Measurements from ENCODE around the gene TRPV4.

Gene TRPV4

DNA sequence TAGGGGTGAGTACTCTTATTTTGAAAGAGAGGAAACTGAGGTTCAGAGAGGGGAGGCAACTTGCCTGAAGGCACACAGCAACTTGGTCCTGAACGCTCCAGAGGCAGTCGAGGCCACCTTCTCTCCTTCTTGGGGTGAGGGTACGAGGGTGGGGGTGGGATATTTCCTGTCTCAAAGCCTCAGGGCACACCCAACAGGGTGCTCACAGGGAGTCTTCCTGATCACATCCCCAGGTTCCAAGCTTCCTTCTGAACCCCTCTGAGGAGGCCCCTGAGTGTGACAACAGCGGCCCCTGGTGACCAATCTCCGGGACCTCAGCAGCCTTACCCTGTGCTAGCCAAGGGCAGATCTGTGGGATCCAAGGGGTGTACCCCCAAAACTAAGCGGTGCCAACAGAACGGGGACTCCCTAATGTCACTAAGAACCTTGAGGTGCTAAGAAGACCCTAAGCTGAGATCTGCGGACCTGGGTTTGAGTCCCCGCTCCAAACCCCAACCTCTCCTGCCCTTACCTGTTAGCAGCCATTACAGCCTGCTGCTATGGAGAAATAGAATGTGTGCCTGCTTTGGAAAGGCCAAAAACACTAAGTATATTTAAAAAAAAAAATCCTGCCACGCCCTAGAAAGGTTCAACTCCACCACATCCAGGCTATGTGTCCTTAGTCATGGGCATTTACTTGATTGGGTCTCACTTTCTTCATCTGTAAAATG is 57.9 kb downstream of the TRPV4 start:
- DNase-seq = no peak

DNA sequence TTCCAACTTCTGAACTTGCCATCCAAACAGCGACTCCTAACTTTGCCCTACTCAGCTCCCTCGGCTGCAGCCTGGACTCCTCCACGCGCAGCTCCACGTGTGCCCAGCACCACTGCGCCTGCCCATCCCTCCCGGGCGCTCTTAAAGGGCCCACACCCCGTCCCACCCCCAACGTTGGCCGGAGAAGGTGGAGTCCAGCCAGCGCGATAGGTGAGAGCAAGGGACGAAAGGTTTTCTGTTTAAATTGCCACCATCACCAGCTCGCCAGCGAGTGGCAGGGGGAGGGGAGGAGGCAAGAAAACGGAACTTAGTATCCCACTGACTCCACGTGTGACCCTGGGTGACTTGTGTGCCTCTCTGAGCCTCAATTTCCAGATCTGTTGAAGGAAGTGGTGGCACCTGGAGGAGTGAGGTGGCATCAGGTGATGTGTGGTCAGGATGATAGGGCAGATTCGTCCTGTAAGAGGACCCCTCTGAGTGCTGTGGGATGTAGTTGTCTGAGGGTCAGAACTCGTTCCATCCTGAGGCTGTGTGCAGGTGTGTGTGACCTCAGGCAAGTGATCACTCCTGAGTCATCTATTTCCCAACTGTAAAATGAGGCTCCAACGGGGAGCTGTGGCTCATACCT is 59.7 kb downstream of the TRPV4 start:
- DNase-seq = no peak

DNA sequence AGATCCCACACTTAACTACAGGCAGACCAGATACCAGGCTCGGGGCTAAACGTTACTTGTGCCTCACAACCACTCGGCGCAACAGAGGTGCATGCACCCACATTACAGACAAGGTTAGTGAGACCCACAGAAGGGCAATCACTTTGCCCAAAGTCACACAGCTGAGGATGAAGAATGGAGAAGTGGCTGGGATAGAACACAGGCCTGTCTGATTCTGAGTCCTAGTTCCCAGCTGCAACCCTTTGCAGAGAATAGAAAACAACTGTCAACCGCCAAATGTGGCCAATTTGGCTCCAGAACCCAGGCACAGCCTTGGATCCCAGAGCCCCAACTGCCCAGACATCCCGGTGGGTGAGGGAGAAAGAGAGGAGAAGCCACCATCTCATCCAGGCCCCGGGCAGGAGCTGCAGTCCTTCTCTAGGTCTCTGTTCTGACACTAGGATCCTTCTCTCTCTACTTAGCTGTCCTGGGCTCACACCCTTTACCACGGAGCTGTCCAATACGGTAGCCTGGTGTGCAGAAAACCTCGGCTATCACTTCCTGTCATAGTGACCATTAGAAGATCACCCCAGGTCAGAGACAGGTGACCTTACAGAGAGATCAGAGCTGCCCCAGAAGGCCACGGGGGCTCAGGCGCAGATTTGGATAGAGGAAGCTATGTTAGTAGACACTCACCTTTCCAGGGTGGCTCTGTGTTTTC is 60.4 kb downstream of the TRPV4 start:
- no peak for DNase-seq

DNA sequence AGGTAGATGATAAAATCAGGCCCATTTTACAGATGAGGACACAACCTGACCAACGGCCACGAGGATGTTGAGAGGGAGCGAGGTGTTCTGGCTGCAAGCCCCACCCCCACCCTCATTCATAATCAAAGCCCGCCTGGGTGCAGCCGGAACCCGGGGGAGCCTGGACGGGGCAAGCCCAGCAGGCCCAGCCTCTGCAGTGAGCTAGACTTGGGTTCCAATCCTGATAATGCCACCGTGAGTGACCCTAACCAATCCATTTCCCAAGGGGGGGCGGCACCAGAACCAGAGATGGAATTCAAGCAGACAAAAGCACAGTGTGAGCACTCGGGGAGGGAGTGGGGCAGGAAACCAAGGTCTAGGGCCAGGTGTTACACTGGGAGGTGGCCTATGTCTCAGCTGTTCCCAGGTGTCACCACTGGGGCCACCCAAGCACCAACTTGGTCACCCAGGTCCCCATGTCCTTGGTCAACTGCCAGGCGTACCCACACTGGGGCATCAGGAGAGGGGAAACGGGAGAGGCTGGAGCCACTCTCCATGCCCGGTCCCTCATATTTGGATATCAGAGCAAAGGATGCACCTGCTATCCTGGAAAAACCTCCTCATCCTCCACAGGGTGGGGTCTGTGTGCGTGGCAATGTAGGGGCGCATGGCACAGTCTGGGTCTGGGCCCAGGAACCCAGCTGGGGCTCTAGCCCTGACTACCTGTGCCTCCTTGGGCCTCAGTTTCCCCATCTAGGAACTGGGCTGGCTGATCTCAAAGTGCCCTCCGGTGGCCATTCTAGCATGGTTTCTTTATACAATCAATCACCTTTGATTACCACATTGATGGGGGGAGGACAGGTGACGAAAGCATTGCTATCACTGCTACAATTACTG is 61.2 kb downstream of the TRPV4 start:
- no peak for DNase-seq

DNA sequence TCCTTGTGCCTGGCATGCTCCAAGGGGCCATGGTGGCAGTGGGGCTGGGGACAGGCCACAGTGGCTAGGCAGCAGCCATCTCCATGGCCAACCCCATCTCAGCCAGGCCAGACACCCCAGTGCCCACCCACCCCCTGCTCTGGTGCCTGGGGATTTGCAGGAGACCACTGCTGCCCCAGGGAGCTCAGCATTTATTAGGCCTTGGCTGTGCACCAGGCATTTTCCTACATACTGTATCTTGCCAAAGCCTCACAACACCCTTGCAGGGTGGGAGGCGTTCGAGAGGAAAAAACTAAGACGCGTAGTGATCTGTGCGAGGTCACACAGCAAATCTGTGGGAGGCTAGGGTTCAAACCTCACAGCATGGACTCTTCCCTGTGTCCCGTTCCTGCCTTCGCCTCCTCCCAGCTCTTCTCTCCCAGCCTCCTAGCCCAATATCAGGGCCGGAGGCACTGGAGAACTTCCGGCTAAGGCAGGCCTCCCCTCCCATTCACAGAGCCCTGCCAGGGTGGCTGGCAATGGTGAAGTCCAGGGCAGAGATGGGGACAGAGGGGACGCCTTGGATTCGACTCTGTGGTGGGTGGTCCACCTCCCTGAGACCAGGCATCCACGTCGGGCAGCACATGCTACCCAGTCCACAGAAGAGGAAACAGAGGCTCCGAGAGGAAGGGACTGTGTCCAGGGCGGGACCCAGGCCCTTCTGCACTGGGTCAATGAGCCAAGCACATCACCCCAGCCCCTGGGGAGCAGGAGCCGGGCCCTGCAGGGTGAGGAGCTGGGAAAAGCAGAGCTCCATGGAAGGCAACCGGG is 62.1 kb downstream of the TRPV4 start:
- no peak for DNase-seq

DNA sequence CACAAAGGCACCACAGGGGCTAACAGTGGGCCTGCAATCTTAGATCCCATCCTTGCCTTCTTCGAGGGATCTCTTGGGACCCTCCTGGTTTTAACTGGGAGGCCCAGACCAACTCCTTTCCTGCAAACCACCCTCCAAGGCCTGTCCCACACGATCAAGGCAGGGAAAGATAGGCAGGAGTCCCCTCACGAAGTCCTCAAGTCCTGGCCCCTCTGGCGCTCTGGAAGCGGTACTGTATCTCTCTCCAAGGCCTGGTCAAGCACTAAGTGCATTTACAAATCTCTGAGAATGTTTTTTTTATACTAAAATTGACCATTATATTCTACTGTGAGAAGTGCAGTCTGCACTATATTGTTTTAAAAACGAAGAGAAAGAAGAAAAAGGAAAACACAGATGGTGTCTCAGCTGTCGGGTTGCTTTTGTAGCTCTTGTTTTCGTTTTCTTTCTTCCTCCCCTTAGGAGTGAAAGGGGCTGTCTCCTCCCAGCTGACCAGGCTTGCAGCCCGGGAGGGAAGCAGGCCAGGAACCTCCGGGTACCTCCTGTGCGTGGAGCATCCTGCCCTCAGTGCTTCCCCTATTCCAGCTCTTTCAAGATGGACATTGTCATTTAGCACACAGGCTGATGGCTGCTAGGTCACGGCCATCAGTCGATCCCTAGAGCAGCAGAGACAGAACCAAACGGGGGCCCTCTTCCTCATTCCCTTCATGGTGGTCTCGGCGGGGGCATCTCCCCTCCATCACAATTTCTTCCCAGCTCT is 62.9 kb downstream of the TRPV4 start:
- DNase-seq = no peak

DNA sequence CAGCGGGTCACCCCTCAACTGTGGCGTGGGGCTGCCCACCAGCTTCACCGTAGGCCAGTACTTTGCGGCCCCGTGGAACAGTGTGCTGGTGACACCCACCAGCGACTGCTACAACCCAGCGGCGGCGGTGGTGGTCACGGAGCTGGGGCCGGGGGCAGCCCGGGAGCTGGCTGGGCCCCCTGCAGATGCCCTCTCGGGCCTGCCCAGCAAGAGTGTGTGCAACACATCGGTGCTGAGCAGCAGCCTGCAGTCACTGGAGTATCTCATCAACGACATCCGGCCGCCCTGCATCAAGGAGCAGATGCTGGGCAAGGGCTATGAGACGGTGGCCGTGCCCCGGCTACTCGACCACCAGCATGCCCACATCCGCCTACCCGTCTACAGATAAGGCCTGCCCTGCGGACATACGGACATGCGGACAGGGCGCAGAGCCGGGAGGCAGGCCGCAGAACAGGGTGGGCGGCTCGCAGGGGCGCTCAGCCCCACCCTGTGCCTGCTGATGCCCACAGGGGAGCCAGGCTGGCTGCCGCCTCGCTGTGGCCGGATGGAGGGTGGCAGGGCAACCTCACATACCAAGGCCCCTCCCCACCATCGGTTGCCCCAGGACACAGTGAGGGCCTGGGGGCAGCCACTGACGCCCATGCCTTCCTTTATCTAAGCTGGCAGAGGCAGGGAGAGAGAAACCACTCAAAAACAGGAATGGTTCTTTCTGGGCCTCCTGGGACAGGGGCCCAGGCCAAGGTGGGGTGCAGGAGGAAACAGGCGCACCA is 64.1 kb downstream of the TRPV4 start:
- DNase-seq = no peak

DNA sequence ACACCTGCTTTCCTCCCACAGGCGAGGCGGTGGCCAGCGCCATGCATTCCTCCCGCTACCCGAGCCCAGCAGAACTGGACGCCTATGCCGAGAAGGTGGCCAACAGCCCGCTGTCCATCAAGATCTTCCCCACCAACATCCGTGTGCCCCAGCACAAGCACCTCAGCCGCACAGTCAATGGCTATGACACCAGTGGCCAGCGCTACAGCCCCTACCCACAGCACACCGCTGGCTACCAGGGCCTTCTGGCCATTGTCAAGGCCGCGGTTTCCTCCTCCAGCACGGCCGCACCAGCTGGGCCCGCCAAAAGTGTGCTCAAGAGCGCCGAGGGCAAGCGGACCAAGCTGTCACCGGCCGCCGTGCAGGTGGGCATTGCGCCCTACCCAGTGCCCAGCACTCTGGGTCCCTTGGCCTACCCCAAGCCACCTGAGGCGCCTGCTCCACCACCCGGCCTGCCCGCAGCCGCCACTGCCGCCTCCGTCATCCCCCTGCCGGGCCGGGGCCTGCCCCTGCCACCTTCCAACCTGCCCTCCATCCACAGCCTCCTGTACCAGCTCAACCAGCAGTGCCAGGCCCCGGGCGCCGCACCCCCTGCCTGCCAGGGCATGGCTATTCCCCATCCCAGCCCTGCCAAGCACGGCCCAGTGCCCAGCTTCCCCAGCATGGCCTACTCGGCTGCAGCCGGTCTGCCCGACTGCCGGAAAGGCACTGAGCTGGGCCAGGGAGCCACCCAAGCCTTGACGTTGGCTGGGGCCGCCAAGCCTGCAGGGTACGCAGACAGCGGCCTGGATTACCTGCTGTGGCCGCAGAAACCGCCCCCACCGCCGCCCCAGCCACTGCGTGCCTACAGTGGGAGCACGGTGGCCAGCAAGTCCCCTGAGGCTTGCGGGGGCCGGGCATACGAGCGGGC is 65.0 kb downstream of the TRPV4 start:
- no peak for DNase-seq

DNA sequence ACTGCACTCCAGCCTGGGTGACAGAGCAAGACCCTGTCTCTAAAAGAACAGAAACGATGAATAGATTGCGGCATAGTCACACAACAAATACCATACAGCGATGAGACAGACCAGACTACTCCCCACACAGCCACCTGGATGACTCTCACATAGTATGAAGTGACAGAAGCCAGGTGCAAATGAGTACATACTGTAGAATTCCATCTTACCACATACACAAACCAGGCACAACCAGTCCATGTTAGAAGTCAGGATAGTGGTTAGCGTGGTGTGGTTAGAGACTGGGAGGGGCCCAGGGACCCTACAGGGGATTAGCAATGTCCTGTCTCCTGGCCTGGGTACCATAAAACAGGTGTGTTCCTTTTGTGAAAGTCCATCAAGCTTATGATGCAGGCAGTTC is 65.7 kb downstream of the TRPV4 start:
- DNase-seq = no peak

DNA sequence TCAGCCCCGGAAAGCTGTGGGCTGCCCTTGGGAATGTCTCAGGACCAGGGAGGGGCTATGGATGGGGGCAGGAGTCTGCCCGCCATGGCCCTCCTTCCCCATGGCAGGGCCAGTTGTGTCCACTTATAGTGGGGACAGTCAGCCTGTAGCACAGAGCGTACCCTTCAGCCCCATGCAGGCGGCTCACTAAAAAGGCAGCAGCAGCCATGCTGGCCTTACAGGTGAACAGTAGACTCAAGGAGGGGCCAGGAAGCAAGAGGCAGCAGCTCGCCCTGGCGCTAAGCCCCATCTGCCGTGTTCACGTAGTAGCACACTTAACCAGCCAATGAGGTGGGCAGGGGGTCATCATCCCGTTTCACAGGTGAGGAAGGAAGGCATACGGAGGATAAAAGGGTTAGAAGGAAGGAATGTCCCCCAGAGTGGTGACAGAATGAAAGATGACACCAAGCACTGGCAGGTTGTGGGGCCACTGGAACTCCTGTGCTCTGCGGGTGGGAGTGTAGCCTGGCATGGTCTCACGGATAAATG is 66.9 kb downstream of the TRPV4 start:
- DNase-seq = no peak

DNA sequence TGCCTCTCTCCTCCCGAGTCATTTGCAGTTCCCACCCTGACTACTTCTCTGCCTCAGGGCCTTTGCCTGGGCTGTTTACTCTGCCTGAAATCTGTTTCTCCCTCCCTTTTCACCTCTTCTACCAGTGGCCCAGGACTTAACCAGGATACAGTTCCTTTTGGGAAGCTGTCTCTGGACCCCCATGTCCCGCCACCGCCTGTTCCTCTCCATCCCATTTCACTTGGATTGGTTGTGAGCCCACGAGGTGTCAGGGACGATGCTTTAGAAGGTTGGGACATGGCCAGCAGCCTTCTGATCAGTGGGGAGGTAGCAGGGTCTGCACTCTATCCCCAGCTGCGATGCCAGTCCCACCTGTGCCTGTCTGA is 67.8 kb downstream of the TRPV4 start:
- DNase-seq = no peak

DNA sequence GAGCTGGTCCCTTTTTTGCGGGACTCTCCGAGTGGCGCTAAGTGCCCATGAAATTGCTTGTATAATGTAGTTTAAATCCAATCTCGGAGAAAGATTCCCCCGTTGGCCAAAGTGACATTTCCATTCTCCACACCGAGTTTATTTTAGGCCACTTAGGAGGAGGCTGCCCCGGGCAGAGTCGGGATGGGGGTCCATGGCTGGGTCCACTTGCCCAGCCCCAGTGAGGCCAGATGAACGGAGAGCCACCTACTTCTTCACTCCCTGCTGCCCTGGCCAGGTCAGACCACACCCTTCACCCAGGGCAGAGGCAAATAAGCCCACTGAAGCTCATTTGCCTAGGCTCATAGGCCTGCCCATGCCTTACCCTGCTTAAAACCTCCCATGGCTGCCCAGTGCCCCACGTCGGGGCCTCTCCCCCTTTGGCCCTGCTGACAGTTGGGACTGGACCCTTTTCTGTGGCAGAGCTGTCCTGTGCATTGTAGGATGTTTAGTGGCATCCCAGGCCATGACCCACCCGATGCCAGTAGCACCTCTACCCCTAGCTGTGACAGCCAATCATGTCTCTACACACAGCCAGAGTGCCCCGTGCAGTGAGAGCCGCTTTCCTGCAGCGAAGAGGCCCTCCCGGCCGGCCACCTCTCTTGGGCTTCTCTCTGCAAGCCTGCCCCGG is 68.3 kb downstream of the TRPV4 start:
- no peak for DNase-seq

DNA sequence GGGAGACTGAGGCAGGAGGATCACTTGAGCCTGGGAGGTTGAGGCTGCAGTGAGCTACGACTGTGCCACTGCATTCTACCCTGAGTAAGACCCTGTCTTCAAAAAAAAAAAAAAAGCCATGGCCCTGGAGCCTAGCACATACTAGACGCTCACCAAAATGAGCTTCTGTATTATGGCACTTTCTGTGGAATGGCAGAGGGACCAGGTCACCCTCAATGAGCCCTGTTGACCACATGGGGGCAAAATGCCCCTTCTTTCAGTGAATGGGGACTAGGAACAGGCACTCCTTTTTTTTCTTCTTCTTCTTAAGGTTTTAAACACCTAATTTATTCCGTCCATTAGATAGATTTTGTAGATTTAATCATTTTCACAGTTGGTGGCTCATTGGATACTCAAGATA is 69.1 kb downstream of the TRPV4 start:
- no peak for DNase-seq

DNA sequence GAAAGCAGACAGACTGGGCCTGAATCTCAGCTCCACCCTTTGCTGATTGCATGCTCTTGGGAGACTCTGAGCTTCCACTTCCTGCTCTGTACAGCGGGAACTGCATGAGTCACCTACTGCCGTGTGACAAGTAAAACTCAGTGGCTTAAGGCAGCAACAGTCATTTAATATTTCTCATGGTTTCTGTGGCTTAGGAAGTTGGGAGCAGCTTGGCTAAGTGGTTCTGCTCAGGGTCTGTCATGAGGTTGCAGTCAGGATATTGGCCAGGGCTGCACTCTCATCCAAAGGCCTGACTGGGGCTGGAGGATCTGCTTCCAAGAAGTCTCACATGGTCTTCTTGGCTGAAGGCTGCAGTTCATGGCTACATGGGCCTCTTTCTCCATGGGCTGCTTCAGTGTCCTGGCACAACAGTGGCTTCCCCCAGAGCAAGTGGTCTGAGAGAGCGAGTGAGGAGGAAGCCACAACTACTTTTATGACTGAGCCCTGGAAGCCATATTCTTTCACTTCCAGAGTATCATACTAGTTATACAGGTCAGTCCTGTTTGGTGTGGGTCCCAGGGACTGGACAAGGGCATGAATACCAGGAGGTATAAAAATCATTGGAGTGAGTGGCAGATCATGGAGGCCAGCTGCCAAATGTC is 69.9 kb downstream of the TRPV4 start:
- DNase-seq = no peak

DNA sequence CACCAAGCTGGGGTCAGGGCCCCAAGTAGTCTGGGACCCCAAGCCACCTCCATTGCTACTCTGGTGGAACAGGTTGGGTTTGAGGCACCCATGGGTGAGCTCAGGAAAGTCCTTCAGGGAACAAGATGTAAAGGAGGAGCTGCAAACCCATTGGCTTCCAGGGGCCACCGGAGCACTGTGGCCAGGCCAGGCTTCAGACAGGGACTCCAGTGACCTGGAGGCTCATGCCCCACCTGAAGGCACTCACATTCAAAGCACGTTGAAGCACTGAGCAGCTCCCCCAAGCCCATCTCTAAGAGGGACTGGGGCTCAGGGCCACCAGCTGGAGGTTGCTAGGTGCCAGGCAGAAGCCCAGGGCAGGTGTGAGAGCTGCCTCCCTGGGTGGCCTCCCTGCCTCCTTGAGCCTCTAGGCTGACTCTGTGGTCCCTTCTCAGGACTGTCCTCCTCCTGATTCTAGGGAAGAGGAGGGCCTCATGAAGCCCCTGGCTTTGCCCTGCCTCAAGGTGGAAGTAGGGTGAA is 70.5 kb downstream of the TRPV4 start:
- no peak for DNase-seq

DNA sequence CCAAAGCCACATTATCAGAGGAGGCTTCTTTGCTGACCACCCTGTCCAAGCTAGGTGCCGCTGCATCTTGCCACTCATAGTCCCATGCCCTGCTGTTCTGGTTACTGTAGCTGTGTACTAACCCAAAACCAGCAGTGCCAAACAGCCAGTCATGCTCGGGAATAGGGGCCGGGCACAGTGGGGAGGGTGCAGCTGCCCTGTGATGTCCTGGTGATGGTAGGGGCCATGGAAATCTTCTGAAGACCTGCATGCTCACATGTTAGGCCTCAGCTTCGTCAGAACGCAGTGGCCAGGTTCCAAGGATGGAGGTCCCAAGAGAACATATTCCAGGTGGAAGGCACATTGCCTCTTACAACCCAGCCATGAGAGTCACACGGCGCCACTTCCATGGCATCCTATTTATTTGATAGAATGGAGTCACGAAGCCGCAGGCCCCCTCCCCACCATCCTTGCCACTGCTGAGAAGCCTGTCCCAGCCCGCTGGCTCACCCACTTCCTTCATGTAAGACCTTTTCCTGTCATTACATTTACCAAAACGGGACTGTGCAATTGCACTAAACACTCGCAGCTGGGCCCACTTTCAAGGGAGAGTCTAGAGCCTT is 71.0 kb downstream of the TRPV4 start:
- no peak for DNase-seq
